NCI-H1694 treated with DMSO at 0.1 percent for 48 hours (cell line): ENCODE measurements around the gene TPRG1L.

Source experiments
- DNase-seq: peaks from one replicate; lab custom pipeline; 2025; lab: John Stamatoyannopoulos, UW

TPRG1L gene

GRCh38 chr1:3645247-3645646 lies 20.4 kb downstream of the TPRG1L start:
- no peak for DNase-seq

DNA sequence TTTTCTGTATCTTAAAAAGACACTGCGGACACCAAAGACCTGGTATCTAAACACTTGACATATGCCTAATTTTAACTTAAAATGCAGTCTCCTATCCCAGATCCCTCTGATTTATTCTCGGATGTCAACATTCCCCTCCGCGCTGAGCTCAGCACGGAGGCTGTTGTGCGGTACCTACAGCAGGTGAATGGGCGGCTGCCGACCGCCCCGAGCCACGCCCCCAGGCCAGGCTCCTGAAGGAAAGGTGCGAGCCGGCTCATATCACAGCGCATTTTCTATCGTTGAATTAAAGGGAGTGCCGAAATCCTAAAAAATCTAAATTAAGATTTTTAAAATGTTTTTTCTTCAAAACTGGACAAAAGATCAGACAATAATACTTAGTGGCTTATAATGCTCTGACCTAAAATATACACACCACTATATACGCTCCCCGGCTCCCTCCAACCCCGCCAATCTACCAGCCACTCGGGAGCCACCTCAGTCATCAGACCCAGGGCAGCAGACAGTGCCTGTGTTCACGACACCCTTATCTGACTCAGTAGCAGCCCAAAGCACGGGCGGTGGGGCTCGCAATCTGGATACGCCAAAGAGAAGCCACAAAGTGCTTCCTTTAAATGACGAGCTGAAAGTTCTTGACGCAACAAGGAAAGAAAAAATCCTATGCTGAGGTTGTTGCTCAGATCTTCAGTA lies 21.0 kb downstream of the TPRG1L start:
- no peak for DNase-seq

DNA sequence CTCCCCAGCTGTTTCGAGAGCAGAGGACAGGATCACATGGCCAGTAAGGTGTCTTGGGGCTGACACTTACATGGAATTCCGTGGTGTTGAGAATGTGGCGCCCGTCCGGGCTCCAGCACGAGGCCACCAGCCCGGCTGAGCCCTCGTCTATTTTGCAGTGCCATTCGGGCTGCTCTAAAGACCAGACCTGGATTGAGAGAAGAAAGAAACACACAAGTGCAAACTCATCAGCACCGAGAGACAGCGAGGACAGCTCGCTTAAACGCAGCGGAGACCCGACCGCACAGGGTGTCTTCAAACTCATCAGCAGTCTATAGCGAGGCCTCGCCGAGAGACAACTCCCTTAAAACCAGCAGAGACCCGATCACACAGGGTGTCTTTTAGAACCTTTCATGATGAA lies 21.8 kb downstream of the TPRG1L start:
- DNase-seq = no peak

DNA sequence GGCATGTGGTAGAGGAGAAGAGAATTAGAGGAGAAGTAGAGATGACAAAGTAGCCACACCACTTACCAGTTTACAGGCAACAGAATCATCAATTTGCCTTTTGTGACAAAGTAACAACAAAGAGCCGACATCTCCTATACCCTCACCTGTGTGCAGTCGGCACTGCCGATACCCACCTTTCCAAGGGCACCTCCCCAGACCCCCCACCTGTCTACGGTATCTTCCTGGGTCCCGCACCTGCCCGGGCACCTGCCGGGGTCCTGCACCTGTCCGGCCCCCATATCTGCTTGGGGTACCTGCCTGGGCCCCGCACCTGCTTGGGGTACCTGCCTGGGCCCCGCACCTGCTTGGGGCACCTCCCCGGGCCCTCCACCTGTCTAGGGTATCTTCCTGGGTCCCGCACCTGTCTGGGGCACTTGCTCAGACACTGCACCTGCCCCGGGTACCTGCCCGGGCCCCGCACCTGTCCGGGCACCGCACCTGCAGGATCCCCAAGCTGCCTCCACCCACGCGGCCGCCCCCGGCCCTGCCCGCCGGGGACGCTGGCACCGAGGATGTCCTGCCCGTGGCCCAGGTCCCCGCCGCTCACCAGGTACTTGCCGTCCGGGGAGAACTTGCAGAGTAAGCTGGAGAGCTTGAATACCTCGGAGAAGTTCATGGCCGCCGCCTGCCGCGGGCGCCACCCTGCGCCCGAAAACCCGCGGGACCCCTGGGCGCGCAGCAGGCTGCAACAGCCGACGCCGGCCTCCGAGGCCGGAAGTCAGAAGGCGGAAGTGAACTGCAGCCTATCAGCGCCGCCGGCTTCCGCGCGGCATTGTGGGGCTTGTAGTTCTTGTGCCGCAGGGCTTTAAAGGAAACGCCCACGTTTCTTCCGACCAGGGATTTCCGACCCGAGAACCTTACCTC lies 24.8 kb downstream of the TPRG1L start, which contains the start of gene WRAP73:
WRAP73 (minus strand) TSS at position 762 of the 906 bp plus-strand sequence; CDS start at position 658, 104 bp downstream.
- DNase-seq = peak; percentile 79

GRCh38 chr1:3650248-3651025 lies 25.6 kb downstream of the TPRG1L start:
- no peak for DNase-seq

GRCh38 chr1:3651026-3651929 lies 26.5 kb downstream of the TPRG1L start:
- no peak for DNase-seq

- DNase-seq = peak; percentile 42
Measured at GRCh38 chr1:3651930-3652547, 27.2 kb downstream of the TPRG1L start, which contains the start of gene TP73. TP73 (plus strand) TSS chr1:3652516; CDS start chr1:3682366, 29,850 bp downstream.

DNA sequence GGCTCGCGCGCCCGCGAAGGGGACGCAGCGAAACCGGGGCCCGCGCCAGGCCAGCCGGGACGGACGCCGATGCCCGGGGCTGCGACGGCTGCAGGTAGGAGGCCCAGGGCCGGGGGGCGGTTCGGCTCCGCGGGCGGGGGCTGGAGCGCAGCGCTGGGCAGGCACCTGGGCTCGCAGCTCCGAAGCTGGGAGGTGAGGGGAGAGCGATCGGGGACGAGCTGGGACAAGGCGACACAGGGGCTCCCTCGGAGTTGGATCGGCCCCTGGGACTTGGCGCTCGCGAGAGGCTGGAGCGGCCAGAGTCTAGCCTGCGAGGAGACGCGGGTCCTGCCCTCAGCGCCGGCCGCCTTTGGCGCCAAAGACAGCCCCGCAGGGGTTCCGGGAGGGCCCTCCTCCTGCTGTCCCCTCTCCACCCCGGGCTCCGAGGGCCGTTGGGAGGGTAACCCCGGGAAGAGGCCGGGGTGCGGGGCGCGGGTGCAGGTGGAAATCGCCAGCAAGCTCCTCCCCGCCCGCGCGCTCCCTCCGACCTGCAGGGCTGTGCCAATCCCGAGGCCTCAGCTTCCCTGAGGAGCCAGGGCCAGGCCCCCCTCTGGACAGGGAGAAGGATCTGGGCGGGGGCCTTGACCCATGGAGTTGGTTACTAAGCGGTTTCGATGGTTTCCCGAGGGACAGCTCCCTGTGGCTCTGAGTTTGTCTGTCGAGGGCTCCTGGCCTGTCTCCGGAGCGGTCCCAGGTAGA lies 27.9 kb downstream of the TPRG1L start:
- no peak for DNase-seq

DNA sequence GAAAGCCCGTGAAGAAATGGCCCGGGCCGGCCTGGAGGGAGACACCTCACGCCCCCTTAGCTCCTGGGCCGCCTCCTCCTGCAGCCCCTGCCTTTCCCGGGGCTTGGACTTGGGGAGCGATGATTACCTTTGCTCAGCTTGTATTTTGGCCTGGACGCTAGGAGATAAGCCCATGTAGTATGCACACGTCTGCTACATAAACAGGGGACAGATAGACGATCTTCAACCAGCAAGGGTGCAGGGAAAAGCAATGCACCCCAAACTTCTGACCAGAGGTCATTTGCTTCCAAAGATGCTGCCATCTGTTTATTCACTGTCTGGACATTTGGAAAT lies 28.4 kb downstream of the TPRG1L start:
- DNase-seq = no peak

- DNase-seq = no peak
Measured at GRCh38 chr1:3654549-3655281, 29.9 kb downstream of the TPRG1L start.

- DNase-seq = no peak
Measured at GRCh38 chr1:3656450-3657095, 31.8 kb downstream of the TPRG1L start.

GRCh38 chr1:3657096-3657475 lies 32.3 kb downstream of the TPRG1L start:
- DNase-seq = no peak

GRCh38 chr1:3657578-3658230 lies 32.9 kb downstream of the TPRG1L start:
- no peak for DNase-seq

- DNase-seq = no peak
Measured at GRCh38 chr1:3658231-3658615, 33.4 kb downstream of the TPRG1L start.

- DNase-seq = no peak
Measured at GRCh38 chr1:3659093-3659492, 34.3 kb downstream of the TPRG1L start.

DNA sequence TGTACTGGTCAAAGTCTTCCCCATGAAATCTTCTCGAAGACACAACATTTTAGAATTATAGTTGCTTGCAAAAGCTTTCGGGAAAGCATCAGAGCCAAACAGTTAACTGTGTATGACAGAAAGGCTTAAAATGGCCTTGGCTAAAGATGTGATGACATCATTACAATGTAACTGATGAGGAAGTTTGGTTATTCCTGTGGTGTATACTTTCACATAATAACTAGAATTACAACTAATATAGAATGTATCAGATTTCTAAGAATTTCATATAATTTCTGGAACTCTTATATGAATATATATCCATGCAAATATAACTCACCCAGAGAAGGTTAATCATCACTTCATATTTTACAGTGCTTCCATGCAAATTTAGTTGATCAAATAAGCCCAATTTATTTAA lies 35.9 kb downstream of the TPRG1L start:
- DNase-seq = no peak

- no peak for DNase-seq
Measured at GRCh38 chr1:3661631-3662030, 36.8 kb downstream of the TPRG1L start.

GRCh38 chr1:3662080-3662671 lies 37.4 kb downstream of the TPRG1L start:
- DNase-seq = no peak
